Colonic mucosa (tissue), 4 donors: ENCODE results near the gene SPOCK2. TPM values are rescaled to one million over a fixed set of nuclear protein-coding genes. Genes with fewer than 3 reads are reported as not detected.
"Not testable (repeated sequence)": the region's sequence is repeated elsewhere in the genome, so short reads cannot be mapped to it uniquely, and the experiment has no call there.

Experiments used
- DNase-seq: peaks from one replicate; pipeline ENCODE4 v3.0.0-alpha.2; 2020
- H3K27ac ChIP-seq: fragments of 200-600 bp; one replicate; pipeline ENCODE4 v1.8.0; 2021
- H3K27me3 ChIP-seq: fragments of 200-600 bp; one replicate; pipeline ENCODE4 v1.8.0; 2021
- H3K36me3 ChIP-seq: fragments of 200-600 bp; one replicate; pipeline ENCODE4 v1.8.0; 2021
- H3K4me1 ChIP-seq: fragments of 200-600 bp; one replicate; pipeline ENCODE4 v1.8.0; 2021; ENCODE audit warnings: mild to moderate bottlenecking
- H3K4me3 ChIP-seq: fragments of 200-600 bp; one replicate; pipeline ENCODE4 v1.8.0; 2021
- H3K9ac ChIP-seq, 2 donors: one replicate each; pipeline ENCODE4 v1.7.0; 2013; ENCODE audit warnings: control low read depth in 2 of 2, low read depth in 2 of 2, low read length in 2 of 2
- H3K9me3 ChIP-seq: fragments of 200-600 bp; one replicate; pipeline ENCODE4 v1.8.0; 2021
- intact Hi-C: fragments of 100-400 bp; cut with DNase I; formaldehyde crosslinking; loops from one replicate; pipeline ENCODE4 v1.14.1; 2022
- total RNA-seq, 2 donors: library from RNA; stranded (reverse); fragmentation: NEBNext Ultra II Directional in 1 of 2; extraction: Animal tissue kit (Norgen Biotek cat#: 25700) in 1 of 2; gene quantifications; one replicate each; pipeline ENCODE4 v1.2.1, GENCODE V29; 2021
- TF ChIP-seq, protein P1 (sequence below): fragments of 200-600 bp; IDR thresholded peaks from one replicate; pipeline ENCODE4 v1.8.0; 2022; ENCODE audit warnings: antibody characterized with exemption, mild to moderate bottlenecking
- donor health status: healthy.
- donor health status: DM: no; HTN: no; CAD: no.
- donor health status: DM: no; HTN: no; CAD: no.

Gene SPOCK2
- total RNA-seq, 2 donors from 2014 or later = 4.7 to 6.5 TPM

DNA sequence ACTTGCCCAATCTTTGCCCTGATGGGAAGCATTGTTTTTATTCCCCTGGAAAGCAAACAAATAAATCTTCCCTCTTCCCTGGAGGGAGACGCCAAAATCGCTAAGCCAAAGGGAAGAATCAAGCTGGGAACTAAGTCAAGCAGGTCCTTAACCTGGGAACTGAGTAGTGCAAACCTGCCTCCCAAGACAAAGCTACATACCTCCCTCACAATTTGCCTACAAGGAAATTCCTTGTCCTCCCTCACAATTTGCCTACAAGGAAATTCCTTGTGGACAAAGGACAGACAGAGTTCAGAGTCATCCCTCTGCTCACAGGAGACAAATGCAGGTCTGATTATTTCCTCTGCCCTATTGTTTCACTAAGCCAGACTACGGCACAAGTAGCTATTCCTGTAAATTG, 50.5 kb downstream of the SPOCK2 start:
- no peak overlapping the region for H3K4me3 ChIP-seq
- H3K9ac ChIP-seq = no peak overlapping the region
- no peaks in the 10 kb centered on the region for H3K4me1 ChIP-seq
- intact Hi-C loops = no loop called here
- H3K27ac ChIP-seq = no peak overlapping the region
- no peak for DNase-seq
- TF ChIP-seq, protein P1, sequence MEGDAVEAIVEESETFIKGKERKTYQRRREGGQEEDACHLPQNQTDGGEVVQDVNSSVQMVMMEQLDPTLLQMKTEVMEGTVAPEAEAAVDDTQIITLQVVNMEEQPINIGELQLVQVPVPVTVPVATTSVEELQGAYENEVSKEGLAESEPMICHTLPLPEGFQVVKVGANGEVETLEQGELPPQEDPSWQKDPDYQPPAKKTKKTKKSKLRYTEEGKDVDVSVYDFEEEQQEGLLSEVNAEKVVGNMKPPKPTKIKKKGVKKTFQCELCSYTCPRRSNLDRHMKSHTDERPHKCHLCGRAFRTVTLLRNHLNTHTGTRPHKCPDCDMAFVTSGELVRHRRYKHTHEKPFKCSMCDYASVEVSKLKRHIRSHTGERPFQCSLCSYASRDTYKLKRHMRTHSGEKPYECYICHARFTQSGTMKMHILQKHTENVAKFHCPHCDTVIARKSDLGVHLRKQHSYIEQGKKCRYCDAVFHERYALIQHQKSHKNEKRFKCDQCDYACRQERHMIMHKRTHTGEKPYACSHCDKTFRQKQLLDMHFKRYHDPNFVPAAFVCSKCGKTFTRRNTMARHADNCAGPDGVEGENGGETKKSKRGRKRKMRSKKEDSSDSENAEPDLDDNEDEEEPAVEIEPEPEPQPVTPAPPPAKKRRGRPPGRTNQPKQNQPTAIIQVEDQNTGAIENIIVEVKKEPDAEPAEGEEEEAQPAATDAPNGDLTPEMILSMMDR = no peak
- H3K27me3 ChIP-seq = no peaks in the 10 kb centered on the region
- H3K9me3 ChIP-seq = no peaks in the 10 kb centered on the region
- H3K36me3 ChIP-seq = no peaks in the 10 kb centered on the region

DNA sequence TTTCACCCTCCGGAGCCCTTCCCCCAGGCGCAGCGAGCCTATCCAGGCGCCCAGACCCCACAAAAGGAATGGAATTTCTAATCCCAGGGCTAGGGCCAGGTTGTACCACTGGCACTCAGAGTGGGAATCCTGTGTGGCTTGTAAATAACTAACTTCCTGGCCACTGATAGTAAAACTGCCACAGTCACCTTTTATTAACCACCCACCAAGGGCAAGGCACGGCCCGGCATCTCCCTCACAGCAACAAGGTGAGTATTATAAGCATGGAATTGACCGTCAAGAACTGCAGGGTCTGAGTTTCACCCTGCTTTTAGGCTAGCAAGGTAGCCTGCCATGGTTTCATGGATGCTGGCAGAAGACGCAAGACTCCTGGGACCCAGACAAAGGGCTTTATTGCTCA, 51.1 kb downstream of the SPOCK2 start:
- TF ChIP-seq, protein P1 = no peak
- Histone ChIP-seq H3K36me3 (no peaks in the 10 kb centered on the region), H3K4me1 (no peaks in the 10 kb centered on the region), H3K9me3 (no peaks in the 10 kb centered on the region), H3K9ac (no peak overlapping the region), H3K27ac (no peak overlapping the region), H3K4me3 (no peak overlapping the region), H3K27me3 (no peaks in the 10 kb centered on the region)
- intact Hi-C loops = no loop called here
- DNase-seq = no peak

DNA sequence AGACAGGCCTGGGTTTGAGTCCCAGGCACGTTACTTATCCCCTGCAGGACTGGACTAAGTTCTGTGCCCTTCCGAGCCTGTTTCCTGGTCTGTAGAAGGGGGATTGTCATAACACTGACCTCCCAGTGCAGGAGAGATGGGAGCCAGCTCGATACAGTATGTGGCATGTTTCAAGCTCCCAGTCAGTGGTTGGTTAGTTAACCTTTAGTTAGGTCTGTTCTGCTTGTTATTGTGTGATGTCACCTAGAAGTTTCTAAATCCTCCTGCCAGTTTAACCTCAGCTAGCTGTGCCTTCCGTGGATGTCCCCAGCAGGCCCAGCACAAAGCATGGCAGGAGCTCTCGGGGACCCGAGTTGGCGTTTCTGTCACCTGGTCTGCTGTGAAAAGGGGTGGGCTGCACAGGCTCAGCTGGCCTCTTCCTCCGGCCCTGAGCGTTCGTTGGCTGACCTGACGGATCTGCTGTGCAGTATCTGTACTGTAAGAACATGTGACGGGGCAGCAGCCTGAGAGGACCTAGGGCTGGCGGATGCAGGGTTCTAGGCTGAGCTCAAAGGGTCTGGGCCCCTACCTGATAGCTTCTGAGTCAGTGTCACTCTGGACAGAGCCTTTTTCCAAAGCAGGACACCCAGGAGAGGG, 53.0 kb downstream of the SPOCK2 start:
- intact Hi-C loops = no loop called here
- DNase-seq = no peak
- Histone ChIP-seq H3K27ac (no peak overlapping the region), H3K9me3 (no peaks in the 10 kb centered on the region), H3K4me3 (no peak overlapping the region), H3K4me1 (no peaks in the 10 kb centered on the region), H3K9ac (no peak overlapping the region), H3K27me3 (no peaks in the 10 kb centered on the region), H3K36me3 (no peaks in the 10 kb centered on the region)
- TF ChIP-seq, protein P1 = no peak

DNA sequence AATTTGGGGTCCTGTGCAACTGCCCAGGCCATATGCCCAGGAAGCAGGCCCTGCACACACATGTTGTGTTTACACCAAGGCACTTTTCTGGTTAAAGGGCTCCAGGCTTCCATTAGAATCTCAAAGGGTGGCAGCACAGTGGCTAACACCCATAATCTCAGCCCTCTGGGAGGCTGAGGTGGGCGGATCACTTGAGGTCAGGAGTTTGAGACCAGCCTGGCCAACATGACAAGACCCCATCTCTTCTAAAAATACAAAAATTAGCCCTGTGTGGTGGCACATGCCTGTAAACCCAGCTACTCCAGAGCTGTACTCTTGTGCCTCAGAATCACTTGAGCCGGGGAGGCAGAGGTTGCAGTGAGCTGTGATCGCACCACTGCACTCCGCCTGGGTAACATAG, 53.6 kb downstream of the SPOCK2 start:
- Histone ChIP-seq H3K36me3 (no peaks in the 10 kb centered on the region), H3K9me3 (no peaks in the 10 kb centered on the region), H3K4me3 (no peak overlapping the region), H3K27ac (no peak overlapping the region), H3K27me3 (no peaks in the 10 kb centered on the region), H3K4me1 (no peaks in the 10 kb centered on the region), H3K9ac (no peak overlapping the region)
- intact Hi-C loops = no loop called here
- DNase-seq = no peak
- TF ChIP-seq, protein P1 = no peak

DNA sequence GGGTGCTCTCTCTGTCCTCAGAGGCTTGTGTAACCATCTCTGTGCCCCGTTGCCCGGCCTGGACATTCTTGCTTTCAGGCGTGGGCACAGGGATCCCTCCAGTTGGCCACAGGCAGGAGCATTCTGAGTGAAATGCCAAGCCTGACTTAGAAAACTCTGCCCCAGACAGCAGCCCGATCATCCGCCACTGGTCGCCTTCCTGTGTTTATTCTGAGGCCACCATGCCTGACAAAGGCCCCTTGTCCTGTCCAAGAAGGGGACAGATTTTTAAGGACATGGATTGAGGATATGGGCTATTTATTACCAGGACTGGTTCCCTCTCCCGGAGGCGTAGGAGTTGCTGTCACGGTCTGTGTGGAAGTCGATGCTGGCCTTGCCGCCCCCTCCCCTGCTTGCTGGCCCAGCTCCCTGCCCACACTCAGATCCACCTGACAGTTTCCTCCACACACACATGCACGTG, 54.3 kb downstream of the SPOCK2 start:
- no peaks in the 10 kb centered on the region for H3K27me3 ChIP-seq
- no peaks in the 10 kb centered on the region for H3K9me3 ChIP-seq
- DNase-seq = no peak
- no peak overlapping the region for H3K27ac ChIP-seq
- no peaks in the 10 kb centered on the region for H3K4me1 ChIP-seq
- TF ChIP-seq, protein P1 = no peak
- no peak overlapping the region for H3K9ac ChIP-seq
- no peak overlapping the region for H3K4me3 ChIP-seq
- intact Hi-C loops = no loop called here
- no peaks in the 10 kb centered on the region for H3K36me3 ChIP-seq

DNA sequence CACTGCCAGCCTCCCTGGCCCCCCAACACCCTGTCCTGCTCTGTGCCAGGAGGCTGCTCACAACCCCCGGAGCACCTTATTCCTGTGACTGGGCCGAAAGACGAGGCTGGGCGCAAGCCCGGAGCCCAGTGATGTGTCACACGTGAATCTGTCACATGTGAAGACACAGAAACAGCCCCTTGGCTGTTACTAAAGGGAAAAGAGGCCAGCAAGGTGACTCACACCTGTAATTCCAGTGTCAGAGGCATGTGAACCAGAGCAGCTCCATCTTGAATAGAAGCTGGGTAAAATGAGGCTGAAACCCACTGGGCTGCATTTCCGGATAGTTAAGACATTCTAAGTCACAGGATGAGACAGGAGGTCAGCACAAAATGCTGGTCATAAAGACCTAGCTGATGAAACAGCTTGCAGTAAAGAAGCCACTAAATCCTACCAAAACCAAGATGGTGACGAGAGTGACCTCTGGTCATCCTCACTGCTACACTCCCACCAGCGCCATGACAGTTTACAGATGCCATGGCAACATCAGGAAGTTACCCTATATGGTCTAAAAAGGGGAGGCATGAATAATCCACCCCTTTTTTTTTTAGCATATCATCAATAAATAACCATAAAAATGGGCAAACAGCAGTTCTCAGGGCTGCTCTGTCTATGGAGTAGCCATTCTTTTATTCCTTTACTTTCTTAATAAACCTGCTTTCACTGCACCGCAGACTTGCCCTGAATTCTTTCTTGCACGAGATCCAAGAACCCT, 55.8 kb downstream of the SPOCK2 start:
- H3K27me3 ChIP-seq, H3K27ac ChIP-seq, H3K9ac ChIP-seq, H3K4me3 ChIP-seq, H3K36me3 ChIP-seq, H3K4me1 ChIP-seq, DNase-seq, intact Hi-C loops, H3K9me3 ChIP-seq: not testable (repeated sequence)
